Effector memory CD8-positive, alpha-beta T cell (primary cell): ENCODE results near the gene FBXW10B.
"Not testable (repeated sequence)": the region's sequence is repeated elsewhere in the genome, so short reads cannot be mapped to it uniquely, and the experiment has no call there.

Experiments used
- ATAC-seq: fragments of 150-1000 bp; cut with Tn5 transposase; replicated peaks from 2 replicates; pipeline ENCODE4 v1.10.0; 2021; ENCODE audit warnings: mild to moderate bottlenecking, moderate library complexity
- DNase-seq, 3 experiments: peaks; one replicate each; pipeline ENCODE4 v3.0.0; 2021
- H3K27ac Mint-ChIP-seq, 2 donors: one replicate each; pipeline ENCODE4 v1.8.0; 2022; ENCODE audit warnings: mild to moderate bottlenecking in 2 of 2, mixed read lengths in 2 of 2, moderate library complexity in 2 of 2
- H3K27me3 Mint-ChIP-seq, 2 donors: one replicate each; pipeline ENCODE4 v1.8.0; 2022; ENCODE audit warnings: mixed read lengths in 2 of 2
- H3K36me3 Mint-ChIP-seq: one replicate; pipeline ENCODE4 v1.8.0; 2022; ENCODE audit warnings: mild to moderate bottlenecking, moderate library complexity, mixed read lengths; ENCODE audit not compliant: insufficient read depth
- H3K4me1 Mint-ChIP-seq, 2 donors: one replicate each; pipeline ENCODE4 v1.8.0; 2022; ENCODE audit warnings: low read depth in 2 of 2, mixed read lengths in 2 of 2
- H3K4me3 Mint-ChIP-seq, 2 donors: one replicate each; pipeline ENCODE4 v1.8.0; 2022; ENCODE audit warnings: mild to moderate bottlenecking in 2 of 2, mixed read lengths in 2 of 2, moderate library complexity in 2 of 2
- H3K9me3 Mint-ChIP-seq, 2 donors: one replicate each; pipeline ENCODE4 v1.8.0; 2022; ENCODE audit warnings: mixed read lengths in 2 of 2
- total RNA-seq, 9 experiments: gene quantifications; one replicate each; lab custom pipeline; 2026; lab: John Stamatoyannopoulos, UW

Gene FBXW10B, protein sequence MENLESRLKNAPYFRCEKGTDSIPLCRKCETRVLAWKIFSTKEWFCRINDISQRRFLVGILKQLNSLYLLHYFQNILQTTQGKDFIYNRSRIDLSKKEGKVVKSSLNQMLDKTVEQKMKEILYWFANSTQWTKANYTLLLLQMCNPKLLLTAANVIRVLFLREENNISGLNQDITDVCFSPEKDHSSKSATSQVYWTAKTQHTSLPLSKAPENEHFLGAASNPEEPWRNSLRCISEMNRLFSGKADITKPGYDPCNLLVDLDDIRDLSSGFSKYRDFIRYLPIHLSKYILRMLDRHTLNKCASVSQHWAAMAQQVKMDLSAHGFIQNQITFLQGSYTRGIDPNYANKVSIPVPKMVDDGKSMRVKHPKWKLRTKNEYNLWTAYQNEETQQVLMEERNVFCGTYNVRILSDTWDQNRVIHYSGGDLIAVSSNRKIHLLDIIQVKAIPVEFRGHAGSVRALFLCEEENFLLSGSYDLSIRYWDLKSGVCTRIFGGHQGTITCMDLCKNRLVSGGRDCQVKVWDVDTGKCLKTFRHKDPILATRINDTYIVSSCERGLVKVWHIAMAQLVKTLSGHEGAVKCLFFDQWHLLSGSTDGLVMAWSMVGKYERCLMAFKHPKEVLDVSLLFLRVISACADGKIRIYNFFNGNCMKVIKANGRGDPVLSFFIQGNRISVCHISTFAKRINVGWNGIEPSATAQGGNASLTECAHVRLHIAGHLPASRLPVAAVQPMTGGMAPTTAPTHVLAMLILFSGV
- total RNA-seq: 0 to 4.7 (median 0.43) reads per million in 9 experiments

DNA sequence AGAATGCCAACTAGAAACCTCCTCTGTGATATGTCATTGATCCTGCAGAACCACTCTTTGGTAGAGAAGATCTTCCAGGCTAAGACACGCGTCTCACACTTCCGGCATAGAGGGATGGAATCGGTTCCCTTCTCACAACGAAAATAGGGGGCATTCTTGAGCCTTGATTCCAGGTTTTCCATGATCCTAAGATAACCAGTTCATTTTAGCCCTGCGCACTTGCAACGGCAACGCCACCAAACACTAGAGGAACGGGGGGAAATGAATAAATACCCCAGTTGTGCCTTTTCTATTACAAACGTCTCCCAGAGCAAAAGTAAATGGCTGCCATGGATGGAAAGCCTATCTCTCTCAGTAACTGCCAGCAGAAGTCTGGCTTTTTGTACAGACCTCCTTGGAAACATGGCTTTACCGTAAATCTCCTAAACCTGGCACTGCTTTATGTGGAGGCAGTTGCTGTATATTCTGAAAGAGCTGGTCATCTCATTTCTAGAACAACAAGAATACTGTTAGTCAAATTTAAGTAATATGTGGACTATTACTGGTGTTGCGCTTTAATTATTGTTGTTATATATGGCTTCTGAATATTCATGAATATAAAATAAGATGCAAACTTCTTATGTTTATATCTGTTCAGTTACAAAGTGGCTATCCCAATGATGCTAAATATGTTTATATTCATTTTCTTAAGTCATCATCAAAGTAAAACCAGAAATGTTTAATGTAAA is at the start of gene FBXW10B:
Gene FBXW10B, minus strand, starts transcription at position 374 of the 728 bp plus-strand sequence. Its CDS starts 192 bp downstream, at position 182.
- not testable (repeated sequence) for ATAC-seq, H3K9me3 Mint-ChIP-seq, DNase-seq, H3K4me1 Mint-ChIP-seq, H3K27ac Mint-ChIP-seq, H3K36me3 Mint-ChIP-seq, H3K4me3 Mint-ChIP-seq, H3K27me3 Mint-ChIP-seq

DNA sequence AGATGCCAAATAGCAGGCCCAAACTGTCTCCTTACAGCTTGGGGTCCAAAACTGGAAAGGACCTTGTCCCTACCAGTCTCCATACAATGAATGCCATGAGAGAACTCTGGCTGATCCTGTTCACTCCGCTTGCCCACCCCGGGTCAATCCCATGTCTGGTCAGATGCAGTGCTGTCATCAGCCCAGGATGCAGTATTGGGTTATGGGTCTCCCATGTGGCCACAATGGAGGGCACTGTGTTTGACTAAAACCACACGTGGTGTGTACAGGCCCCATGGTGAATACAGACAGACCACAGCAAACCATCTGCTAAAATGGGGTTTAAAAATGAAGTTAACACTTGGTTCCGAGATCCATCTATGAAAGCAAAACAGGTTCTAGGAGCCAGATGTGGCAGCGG is 44.2 kb upstream of the FBXW10B start:
- no peak overlapping the region for H3K4me3 Mint-ChIP-seq
- peaks cover 0 to 2% of the 10 kb centered on the region in 2 donors for H3K4me1 Mint-ChIP-seq
- H3K27me3 Mint-ChIP-seq: no peaks in the 10 kb centered on the region
- H3K27ac Mint-ChIP-seq: no peak overlapping the region
- DNase-seq (no peak), ATAC-seq (no peak)
- H3K9me3 Mint-ChIP-seq: no peaks in the 10 kb centered on the region
- no peaks in the 10 kb centered on the region for H3K36me3 Mint-ChIP-seq

DNA sequence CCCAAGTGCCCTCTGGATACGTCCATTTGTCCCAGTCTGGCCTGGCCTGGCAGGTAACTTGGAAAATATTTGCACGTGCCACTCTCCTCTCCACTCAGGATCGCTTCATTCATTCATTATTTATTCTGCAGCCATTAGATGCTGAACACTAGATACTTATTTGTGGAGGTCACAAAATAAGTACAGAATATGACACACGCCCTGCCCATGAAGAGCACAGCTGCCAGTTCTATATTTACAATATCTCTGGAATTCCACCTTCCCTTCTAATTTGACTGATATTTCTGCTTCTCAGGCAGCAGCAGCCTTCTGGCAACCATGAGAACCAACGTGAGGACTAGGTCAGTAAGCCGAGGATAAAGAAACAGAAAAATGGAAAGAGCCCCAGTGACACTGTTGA is 43.7 kb upstream of the FBXW10B start:
- Mint-ChIP-seq H3K4me1 (peaks cover 0 to 2% of the 10 kb centered on the region in 2 donors), H3K27ac (no peak overlapping the region), H3K9me3 (no peaks in the 10 kb centered on the region), H3K27me3 (no peaks in the 10 kb centered on the region), H3K4me3 (no peak overlapping the region), H3K36me3 (no peaks in the 10 kb centered on the region)
- ATAC-seq (no peak), DNase-seq (no peak)

DNA sequence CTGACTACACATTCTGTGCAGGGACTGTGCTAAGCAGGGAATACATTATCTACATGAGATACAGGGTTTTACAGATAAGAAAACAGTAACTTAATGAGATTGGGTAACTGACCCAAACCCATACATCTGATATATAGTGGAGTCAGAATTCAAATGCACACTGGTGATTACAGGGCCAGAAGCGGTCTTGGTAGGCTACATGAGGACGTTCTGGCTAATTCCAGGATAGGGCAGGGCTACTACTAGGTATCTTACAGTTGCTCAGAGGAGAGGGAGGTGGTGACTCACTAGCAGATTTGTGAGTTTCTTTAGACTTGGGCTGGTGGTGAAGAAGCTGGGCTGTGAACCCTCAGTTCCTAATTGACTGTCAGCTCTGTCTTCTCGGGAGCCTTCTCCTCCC is 43.2 kb upstream of the FBXW10B start:
- H3K27ac Mint-ChIP-seq: no peak overlapping the region
- DNase-seq: no peak

DNA sequence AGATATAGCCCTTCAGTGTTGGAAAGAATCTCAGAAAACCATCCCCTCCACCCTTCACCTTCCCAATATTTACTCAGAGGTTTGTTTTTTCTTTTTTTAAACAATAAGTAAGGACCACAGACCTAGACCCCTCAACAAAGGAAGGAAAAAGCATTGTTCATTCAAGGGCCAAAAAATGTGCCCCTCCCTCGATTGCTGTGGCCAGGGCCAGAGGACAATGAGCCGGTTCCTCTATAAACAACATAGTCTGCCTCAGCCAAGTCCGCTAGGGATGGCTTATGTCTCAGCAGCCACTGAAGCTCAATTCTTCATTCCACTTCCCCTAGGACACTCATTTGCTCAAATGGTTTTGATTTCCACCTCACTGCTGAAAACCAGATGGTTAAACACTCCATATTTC is 40.6 kb upstream of the FBXW10B start:
- H3K4me1 Mint-ChIP-seq: peaks cover 0 to 2% of the 10 kb centered on the region in 2 donors
- ATAC-seq: no peak
- H3K9me3 Mint-ChIP-seq: no peaks in the 10 kb centered on the region
- no peak overlapping the region for H3K27ac Mint-ChIP-seq
- no peaks in the 10 kb centered on the region for H3K27me3 Mint-ChIP-seq
- H3K36me3 Mint-ChIP-seq: peaks cover 3% of the 10 kb centered on the region
- H3K4me3 Mint-ChIP-seq: no peak overlapping the region
- no peak for DNase-seq

More for the DNA sequence above, 43.2 kb upstream of the FBXW10B start:
- Mint-ChIP-seq H3K4me1 (peaks cover 0 to 2% of the 10 kb centered on the region in 2 donors), H3K4me3 (no peak overlapping the region), H3K27me3 (no peaks in the 10 kb centered on the region), H3K9me3 (no peaks in the 10 kb centered on the region), H3K36me3 (no peaks in the 10 kb centered on the region)
- ATAC-seq: no peak

DNA sequence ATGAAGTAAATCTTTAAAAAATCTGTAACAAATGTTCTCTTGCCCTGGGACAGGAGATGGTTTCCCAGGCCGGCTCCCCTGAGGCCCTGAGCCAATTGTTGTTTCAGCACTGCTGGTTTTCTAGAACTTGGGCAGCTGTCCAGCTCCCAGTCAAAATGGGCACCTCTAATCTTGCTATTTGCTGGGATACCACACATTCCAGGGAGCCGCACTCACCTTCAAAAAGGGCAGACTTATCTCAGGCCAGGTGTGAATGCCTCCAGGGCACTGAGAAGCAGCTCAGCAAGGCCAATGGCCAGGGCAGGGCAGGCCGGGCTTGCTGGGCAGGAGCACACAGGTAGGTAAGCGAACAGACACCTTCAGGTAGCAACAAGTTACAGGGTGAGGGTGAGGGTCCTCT is 40.2 kb upstream of the FBXW10B start:
- DNase-seq (no peak), ATAC-seq (no peak)
- Mint-ChIP-seq H3K4me1 (peaks cover 0 to 2% of the 10 kb centered on the region in 2 donors), H3K27ac (no peak overlapping the region), H3K4me3 (no peak overlapping the region), H3K27me3 (no peaks in the 10 kb centered on the region), H3K36me3 (peaks cover 3% of the 10 kb centered on the region), H3K9me3 (no peaks in the 10 kb centered on the region)

DNA sequence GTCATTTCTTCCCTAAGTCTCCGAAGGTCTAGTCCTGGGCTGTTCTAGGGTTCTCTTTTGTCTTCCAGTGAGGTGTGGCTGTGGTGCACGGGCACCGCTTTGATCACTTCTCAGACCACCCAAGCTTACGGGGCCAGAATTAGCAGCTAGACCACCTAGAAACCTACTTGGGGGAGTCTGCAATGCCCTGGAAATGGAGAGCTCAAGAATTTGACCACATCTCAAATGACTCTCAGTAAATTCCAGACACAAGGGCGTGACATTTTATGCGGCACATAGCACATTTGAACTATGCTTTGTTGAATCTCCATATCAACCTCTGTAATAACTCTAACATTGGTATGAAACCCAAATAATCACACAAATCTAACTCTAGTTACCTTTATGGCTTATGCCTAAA is 39.7 kb upstream of the FBXW10B start:
- H3K9me3 Mint-ChIP-seq: no peaks in the 10 kb centered on the region
- no peaks in the 10 kb centered on the region for H3K27me3 Mint-ChIP-seq
- H3K4me1 Mint-ChIP-seq: peaks cover 0 to 2% of the 10 kb centered on the region in 2 donors
- H3K27ac Mint-ChIP-seq: no peak overlapping the region
- ATAC-seq: no peak
- H3K36me3 Mint-ChIP-seq: peaks cover 3% of the 10 kb centered on the region
- H3K4me3 Mint-ChIP-seq: no peak overlapping the region
- no peak for DNase-seq

DNA sequence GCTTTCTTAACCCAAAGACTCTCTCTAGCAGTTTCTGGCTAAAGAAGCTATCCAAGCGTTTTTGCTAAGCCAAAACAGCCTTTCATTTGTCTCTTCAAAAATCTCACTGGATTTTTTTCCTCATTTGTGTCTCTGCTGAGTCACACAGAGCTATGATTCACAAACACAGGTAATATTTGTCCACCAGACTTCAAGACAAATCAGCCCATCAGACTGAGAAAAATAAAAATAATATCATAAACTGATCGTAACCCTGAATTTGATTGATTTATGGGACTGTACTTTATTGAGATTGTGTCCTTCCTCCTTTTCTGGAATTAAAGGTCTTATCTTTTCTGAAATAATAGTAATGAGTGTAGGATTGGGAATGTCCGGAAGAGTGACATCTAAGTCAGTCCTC is 38.8 kb upstream of the FBXW10B start:
- Mint-ChIP-seq H3K4me1 (peaks cover 0 to 2% of the 10 kb centered on the region in 2 donors), H3K36me3 (peaks cover 3% of the 10 kb centered on the region)
- DNase-seq: no peak

DNA sequence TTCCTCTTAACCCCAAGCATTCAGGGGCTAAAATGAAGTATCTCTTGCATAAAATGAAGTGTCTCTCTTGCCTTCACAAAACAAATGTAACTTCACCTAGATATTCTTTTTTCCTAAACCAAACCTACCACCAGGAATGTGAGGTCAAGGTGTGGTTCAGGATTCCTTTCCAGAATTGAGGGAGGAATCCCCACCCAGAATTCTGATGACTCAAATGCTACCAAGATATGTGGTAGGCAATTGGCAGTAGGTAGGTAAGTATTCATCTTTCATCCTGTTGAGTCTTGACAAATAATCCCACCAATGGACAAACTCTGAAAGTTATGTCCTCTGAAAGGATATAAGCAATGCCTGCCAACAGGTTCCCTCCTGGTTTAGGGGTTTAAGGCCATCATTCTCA is 38.4 kb upstream of the FBXW10B start:
- Mint-ChIP-seq H3K27me3 (no peaks in the 10 kb centered on the region), H3K27ac (peak overlapping the region in 1 of 2 donors; percentile 18), H3K4me3 (no peak overlapping the region), H3K36me3 (peaks cover 3% of the 10 kb centered on the region), H3K9me3 (no peaks in the 10 kb centered on the region), H3K4me1 (peaks cover 0 to 2% of the 10 kb centered on the region in 2 donors)
- DNase-seq: no peak
- no peak for ATAC-seq

More for the DNA sequence above, 38.8 kb upstream of the FBXW10B start:
- no peaks in the 10 kb centered on the region for H3K27me3 Mint-ChIP-seq
- H3K27ac Mint-ChIP-seq: no peak overlapping the region
- no peak for ATAC-seq
- no peaks in the 10 kb centered on the region for H3K9me3 Mint-ChIP-seq
- no peak overlapping the region for H3K4me3 Mint-ChIP-seq

DNA sequence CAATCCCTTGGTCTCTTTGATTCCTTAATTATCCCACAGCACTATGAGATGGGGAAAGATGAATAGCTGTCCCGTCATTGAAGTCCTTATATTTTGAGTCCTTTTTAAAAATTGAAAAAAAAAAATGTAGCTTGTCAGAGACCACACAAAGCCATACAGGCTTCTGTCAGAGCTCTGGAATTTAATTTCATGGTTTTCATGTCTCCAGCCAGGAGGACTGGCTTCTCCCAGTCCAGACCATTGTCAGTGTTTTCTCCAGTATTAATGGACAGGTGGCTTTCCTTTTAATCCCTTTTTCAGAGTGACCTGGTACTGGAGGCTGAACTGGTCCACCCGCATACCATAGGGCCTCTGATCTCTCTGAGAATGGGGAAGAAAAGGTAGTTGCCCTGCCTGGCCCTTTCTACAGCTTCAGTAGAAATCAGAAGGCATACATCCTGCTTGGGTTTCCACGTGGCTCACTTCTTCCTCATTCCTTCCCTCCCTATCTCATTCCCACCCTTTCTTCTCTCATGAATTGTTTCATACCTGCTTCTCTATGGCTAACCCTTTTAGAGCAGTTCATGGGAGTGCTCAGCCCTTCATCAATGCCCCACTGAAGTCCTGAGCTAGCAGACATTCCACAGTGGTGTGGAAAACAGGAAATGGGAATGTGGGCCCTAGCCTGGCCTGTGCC is 35.5 kb upstream of the FBXW10B start:
- ATAC-seq (no peak), DNase-seq (no peak)
- peaks cover 0 to 4% of the 10 kb centered on the region in 2 donors for H3K4me1 Mint-ChIP-seq
- no peak overlapping the region for H3K4me3 Mint-ChIP-seq
- H3K27ac Mint-ChIP-seq: no peak overlapping the region
- H3K36me3 Mint-ChIP-seq: peaks cover 3% of the 10 kb centered on the region
- H3K27me3 Mint-ChIP-seq: no peaks in the 10 kb centered on the region
- no peaks in the 10 kb centered on the region for H3K9me3 Mint-ChIP-seq

DNA sequence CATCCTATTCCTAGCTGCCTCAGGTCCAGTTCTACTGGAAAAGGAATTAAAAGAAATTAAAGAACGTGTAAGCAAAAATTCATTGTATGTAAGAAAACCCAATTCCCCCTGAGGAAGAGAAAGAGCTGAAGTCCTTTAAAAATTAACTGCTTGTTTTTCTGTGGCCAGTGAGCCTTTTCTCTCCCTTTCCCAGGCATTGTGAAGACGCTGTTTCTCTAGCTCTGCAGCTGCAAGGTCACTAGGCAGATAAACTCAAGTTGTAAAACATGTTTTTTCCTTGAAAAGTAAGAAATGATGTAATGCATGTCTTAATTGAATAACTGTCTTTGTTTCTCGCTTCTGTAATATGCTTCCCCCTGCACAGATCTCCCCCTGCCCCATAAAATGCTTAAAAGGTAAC is 34.9 kb upstream of the FBXW10B start:
- ATAC-seq, H3K4me1 Mint-ChIP-seq, H3K9me3 Mint-ChIP-seq, H3K27ac Mint-ChIP-seq, H3K36me3 Mint-ChIP-seq, H3K27me3 Mint-ChIP-seq, DNase-seq, H3K4me3 Mint-ChIP-seq: not testable (repeated sequence)

DNA sequence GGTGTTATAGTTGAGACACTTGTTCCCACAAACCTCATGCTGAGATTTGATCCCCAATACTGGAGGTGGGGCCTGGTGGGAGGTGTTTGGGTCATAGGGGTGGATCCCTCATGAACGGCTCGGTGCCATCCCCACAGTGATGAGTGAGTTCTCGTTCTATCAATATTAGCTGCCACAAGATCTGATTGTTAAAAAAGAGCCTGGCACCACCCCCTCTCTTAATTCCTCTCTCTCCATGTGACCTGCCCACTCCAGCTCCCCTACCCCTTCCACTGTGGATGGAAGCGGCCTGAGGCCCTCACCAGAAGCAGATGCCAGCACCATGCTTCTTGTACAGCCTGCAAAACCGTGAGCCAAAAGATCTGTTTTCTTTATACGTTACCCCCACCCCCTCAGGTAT is 33.5 kb upstream of the FBXW10B start:
- no peak overlapping the region for H3K4me3 Mint-ChIP-seq
- no peak overlapping the region for H3K27ac Mint-ChIP-seq
- peaks cover 0 to 4% of the 10 kb centered on the region in 2 donors for H3K4me1 Mint-ChIP-seq
- H3K9me3 Mint-ChIP-seq: no peaks in the 10 kb centered on the region
- DNase-seq: no peak
- no peak for ATAC-seq
- peaks cover 3% of the 10 kb centered on the region for H3K36me3 Mint-ChIP-seq
- no peaks in the 10 kb centered on the region for H3K27me3 Mint-ChIP-seq

DNA sequence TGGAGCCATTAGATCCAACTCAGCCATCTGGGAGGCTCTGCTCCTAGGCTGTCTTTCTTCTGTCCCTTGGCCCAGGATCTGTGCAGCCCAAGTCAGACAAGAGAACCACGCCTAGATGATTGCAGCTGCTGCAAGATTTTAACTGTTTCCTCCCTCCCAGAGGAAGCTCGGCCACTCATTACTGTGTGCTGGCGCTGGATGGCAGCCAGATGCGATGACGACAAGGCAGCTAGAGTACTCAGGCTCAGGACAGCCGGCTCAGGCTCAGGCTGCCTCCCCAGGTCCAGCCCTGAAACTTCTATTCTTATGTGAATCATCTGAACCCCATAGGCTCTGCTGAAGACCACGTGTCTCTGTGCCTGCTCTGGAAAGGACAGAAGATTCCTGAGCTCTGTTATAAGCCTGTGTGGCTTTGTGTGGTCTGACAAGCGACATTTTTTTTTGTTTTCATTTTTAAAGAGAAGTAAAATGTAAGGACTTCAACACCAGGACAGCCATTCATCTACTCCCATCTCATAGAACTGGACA is 32.1 kb upstream of the FBXW10B start:
- peak; percentile 54 for ATAC-seq
- Mint-ChIP-seq H3K4me1 (peaks cover 0 to 4% of the 10 kb centered on the region in 2 donors), H3K27ac (peak overlapping the region; percentile 59 to 82), H3K36me3 (peaks cover 3% of the 10 kb centered on the region), H3K4me3 (peak overlapping the region; percentile 20 to 57), H3K9me3 (no peaks in the 10 kb centered on the region), H3K27me3 (no peaks in the 10 kb centered on the region)
- no peak for DNase-seq
